HG03097 (cell line): ENCODE data around the gene SHLD1.
"Not testable (repeated sequence)": the region's sequence is repeated elsewhere in the genome, so short reads cannot be mapped to it uniquely, and the experiment has no call there.

Source experiments
- ATAC-seq: cut with Tn5 transposase; IDR thresholded peaks from one replicate; pipeline ENCODE4 v1.9.1; 2021; ENCODE audit not compliant: unreplicated experiment, low FRiP score

The SHLD1 gene

DNA sequence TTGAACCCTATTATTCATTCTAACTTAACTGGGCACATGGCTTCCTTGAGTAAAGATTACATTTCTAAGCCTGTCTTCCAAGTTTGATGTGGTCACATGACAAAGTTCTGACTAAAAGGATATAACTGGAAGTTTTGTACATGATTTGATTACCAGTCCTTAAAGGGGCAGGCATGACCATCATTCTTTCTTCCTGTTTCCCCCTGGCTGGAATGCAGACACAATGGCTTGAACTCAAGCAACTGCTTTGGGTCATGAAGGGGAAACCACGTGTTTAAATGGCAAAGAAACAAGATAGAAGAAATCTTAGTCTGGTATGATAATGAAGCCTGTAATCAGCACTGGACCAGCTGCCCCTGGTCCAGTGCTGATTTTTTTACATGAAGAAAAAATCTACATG, 15.6 kb upstream of the SHLD1 start:
- ATAC-seq, result no peak

DNA sequence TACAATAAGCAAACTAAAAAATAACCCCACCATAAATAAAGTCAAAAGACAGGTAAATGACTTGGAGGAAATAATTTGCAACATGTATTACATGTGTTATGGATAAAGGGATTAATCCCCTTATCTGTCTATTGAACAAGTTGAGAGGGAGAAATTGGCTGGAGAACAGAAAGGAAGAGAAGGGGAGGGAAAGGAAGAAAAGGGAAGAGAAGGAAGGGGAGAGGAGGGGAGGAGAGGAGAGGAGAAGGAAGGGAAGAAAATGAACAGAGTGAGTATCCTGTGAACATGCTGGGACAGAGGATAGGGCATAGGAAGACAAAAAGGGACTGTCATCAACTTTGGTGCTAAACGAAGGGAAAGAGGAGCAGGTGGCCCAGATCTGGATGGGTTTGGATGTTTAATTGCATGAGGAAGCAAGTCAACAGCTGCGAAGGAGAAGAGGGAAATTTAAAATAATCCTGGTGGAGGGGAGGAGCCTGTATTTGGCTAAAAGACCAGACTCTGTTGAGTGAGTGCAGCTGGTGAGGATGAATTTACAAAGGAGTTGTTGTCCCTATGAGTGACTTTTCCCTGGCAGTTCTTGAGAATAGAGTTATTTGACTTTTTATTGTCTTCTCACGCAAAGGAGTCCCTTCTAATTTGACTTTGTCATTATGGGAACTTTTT, 14.2 kb upstream of the SHLD1 start:
- no peak for ATAC-seq

- no peak for ATAC-seq
These were observed 12.6 kb upstream of the SHLD1 start for GRCh38 chr20:5737619-5737953.

GRCh38 chr20:5737966-5738365, 12.2 kb upstream of the SHLD1 start:
- no peak for ATAC-seq

GRCh38 chr20:5740643-5741042, 9.6 kb upstream of the SHLD1 start:
- not testable (repeated sequence) for ATAC-seq

DNA sequence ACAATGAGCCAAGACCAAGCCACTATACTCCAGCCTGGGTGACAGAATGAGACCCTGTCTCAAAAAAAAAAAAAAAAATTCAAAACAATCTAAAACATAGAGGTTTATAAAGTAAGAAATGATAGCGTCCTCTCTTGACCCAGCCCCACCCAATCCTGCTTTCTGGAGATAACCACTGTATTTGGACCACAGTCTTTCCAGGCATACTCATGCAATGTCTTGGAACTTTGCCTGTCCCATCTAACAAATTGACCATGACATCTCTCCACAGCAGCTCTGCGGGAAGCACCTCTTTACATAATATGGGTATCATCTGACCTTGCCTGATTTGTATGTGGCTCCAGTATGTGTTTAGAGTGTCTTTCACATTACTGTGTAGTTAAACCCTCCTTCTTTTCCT, 9.1 kb upstream of the SHLD1 start:
- ATAC-seq, result no peak

DNA sequence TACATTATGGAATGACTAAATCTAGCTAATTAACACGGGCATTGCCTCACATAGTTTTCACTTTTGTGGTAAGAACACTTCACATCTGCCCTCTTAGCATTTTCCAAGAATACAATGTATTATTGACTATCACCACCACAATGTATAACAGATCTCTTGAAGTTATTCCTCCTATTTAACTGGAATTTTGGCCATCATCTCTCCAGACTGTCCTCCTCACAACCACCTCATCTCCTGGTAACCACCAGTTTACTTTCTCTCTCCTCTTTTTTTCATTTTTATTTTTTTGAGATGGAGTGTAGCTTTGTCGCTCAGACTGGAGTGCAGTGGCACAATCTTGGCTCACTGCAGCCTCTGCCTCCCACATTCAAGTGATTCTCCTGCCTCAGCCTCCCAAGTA, 8.2 kb upstream of the SHLD1 start:
- no peak for ATAC-seq

- ATAC-seq, result no peak
These were observed 4.7 kb upstream of the SHLD1 start for GRCh38 chr20:5745416-5746030.

GRCh38 chr20:5746064-5746463, 4.1 kb upstream of the SHLD1 start:
- no peak for ATAC-seq

DNA sequence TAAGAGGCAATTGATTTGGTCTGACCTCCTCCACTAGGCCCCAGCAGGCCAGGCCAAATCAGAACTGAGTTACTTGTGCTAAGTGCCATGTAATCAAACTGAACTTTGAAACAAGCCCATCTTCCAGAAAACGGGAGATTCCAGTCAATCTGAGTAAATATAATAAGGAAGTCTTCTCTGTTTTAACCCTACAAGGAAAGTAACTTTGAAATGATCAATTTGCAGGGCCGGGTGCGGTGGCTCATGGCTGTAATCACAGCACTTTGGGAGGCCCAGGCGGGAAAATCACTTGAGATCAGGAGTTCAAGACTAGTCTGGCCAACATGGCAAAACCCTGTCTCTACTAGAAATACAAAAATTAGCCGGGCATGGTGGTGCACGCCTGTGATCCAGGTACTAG, 2.0 kb upstream of the SHLD1 start:
- no peak for ATAC-seq

DNA sequence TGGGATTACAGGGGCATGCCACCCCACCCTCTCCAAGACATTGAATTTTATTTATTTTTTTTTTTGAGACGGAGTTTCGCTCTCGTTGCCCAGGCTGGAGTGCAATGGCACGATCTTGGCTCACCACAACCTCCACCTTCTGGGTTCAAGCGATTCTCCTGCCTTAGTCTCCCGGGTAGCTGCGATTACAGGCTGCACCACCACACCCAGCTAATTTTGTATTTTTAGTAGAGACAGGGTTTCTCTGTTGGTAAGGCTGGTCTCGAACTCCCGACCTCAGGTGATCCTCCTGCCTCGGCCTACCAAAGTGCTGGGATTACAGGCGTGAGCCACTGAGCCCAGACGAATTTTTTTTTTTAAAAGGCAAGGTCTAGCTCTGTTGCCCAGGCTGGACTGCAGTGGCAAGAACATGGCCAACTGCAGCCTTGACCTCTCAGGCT, 669 bp upstream of the SHLD1 start:
- not testable (repeated sequence) for ATAC-seq

DNA sequence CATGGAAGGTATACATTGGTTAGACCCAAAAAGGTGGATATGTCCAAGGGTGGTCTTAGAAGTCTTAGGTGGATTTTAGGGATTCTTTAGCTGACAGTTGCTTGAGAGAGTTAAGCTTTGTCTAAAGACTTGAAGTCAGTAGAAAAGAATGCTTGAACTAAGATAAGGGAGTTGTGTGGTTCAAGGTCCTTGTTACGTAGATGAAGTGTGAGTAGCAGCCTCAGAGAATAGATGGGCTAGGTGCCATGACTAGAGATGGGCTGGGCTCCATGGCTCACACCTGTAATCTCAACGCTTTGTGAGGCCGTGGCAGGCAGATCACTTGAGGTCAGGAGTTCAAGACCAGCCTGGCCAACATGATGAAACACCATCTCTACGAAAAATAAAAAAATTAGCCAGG, 1.7 kb downstream of the SHLD1 start:
- no peak for ATAC-seq

- ATAC-seq, result no peak
These were observed 3.6 kb downstream of the SHLD1 start for GRCh38 chr20:5753814-5754213.

DNA sequence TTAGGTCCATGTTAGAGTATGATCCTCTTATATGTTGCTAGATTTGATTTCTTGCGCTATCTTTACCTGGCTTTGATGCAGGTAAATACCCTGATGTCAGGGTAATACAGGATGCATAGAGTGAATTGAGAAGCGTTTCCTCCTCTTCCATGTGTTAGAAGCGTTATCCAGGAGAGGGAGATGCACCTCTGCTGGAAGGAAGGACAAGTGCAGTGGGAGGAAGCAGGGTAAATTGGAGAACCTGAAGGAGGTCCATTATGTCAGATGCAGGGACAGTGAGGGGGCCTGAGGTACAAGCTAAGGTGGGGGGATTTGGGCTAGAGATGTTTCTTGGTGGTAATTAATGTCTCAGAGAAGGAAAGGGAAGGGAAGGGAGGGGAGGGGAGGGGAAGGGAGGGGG, 7.7 kb downstream of the SHLD1 start:
- ATAC-seq, result no peak

DNA sequence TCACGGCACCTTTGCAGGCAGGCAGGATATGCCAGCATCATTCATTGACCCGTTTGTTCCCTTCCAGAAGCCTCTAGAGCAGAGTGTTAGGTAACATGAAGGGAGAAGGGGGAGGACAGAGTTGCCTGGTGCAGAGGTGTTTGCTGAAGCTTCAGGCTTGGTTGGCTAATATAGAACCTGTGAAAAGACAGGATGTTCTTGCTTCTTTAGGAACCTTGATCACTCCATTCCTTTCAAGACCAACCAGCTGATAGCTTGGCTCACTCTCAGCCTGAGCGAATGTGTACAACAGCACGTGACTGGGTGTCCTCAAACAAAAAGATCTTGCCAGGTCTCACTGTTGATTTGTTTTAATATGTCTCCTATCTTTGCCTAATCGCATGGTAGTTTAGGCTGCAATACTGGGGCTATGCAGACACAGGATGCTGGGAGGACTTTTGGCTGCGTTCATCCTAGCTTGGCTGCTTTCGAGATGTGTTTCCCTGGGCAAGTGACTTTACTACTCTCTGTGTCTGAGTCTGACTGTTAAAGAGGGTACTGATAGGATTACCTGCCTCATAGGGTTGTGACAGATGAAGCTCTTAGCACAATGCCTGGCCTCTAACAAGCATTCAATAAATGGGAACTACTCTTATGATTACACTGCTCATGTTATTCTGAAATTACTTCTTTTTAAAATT, 16.0 kb downstream of the SHLD1 start:
- no peak for ATAC-seq

DNA sequence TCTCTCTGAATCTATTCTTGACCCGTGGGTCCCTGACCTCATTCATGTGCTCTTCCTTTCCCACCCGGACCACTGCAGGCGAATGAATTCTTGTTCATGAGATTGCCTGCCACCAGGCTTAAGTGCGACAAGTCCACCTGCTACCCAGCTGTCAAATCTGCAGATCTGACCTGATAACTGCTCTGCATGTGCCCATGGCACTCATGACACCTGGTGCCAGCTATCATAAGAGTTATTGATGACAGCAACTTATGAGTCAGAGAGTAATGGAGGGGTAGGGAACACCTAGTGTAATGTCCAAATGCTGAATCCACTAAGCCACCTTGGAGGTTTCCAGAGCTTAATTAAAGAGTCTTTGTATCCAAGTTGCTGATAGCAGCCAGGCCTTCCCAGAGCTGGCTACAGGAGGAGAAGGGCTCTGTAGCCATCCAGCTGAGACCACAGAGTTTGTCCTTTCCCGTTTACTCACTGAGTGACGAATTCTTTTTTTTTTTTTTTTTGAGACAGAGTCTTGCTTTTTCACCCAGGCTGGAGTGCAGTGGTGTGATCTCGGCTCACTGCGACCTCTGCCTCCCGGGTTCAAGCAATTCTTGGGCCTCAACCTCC, 17.4 kb downstream of the SHLD1 start:
- no peak for ATAC-seq

- ATAC-seq, result no peak
These were observed 20.2 kb downstream of the SHLD1 start for GRCh38 chr20:5770231-5770986.

GRCh38 chr20:5770987-5771318, 20.8 kb downstream of the SHLD1 start:
- ATAC-seq, result peak; percentile 49

- ATAC-seq, result no peak
These were observed 22.5 kb downstream of the SHLD1 start for GRCh38 chr20:5772704-5773103.

DNA sequence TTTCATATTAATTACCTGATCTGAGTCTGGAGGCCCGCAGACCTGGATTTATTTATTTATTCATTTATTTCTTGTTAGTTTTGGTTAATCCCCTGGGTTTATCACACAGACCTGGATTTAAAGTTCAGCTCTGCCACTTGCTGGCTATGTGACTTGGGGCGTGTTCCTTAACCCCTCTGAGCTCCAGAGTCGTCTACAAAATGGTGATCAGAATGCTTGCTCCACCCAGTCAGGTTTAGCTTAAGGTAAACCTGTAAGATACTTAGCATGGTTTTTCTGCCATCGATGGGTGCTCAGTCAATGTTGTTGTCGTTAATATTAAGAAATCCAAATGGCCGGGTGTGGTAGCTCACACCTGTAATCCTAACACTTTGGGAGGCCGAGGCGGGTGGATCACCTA, 23.4 kb downstream of the SHLD1 start:
- no peak for ATAC-seq

DNA sequence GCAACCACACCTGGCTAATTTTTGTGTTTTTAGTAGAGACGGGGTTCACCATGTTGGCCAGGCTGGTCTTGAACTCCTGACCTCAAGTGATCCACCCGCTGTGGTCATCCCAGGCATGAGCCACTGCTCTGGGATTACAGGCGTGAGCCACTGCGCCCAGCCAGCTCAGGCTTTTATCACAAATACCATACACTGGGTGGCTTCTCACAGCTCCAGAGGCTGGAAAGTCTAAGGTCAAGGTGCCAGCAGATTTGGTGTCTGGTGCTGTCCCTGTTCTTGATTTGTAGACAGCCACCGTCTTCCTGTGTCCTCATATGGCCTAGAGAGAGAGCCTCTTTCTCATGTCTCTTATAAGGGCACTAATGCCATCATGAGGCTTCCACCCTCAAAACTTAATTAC, 25.9 kb downstream of the SHLD1 start:
- ATAC-seq, result no peak
